Natural killer cell treated with Interleukin-12 subunit alpha and Interleukin-12 subunit beta and Interleukin-15 and Interleukin-18, amount 100 ng/mL, for 72 hours (primary cell): ENCODE data around the gene KDSR. TPM values are rescaled to one million over a fixed set of nuclear protein-coding genes. Genes with fewer than 3 reads are reported as not detected.

ENCODE experiments used
- ATAC-seq, 2 donors: fragments of 150-1000 bp; cut with Tn5 transposase in 1 of 2; sonication (Bioruptor Pico), chemical (Tn5 transposase) in 1 of 2; 2 replicates each; pipeline ENCODE4 v1.10.0; 2021
- DNase-seq: peaks from one replicate; pipeline ENCODE4 v3.0.0; 2022; ENCODE audit warnings: low spot score
- H3K27ac Mint-ChIP-seq, 2 donors: 1 replicate in 1 of 2; 2 replicates in 1 of 2; pipeline ENCODE4 v1.8.0; 2022; ENCODE audit warnings: mixed read lengths in 2 of 2, mild to moderate bottlenecking in 1 of 2, moderate library complexity in 1 of 2
- H3K27me3 Mint-ChIP-seq, 2 donors: 1 replicate in 1 of 2; 2 replicates in 1 of 2; pipeline ENCODE4 v1.8.0; 2022; ENCODE audit warnings: mixed read lengths in 2 of 2
- H3K36me3 Mint-ChIP-seq: one replicate; pipeline ENCODE4 v1.8.0; 2022; ENCODE audit warnings: mixed read lengths
- H3K4me1 Mint-ChIP-seq, 2 donors: 1 replicate in 1 of 2; 2 replicates in 1 of 2; pipeline ENCODE4 v1.8.0; 2022; ENCODE audit warnings: low read depth in 2 of 2, mixed read lengths in 2 of 2, mild to moderate bottlenecking in 1 of 2
- H3K4me3 Mint-ChIP-seq: one replicate; pipeline ENCODE4 v1.8.0; 2022; ENCODE audit warnings: mixed read lengths
- H3K9me3 Mint-ChIP-seq: 2 replicates; pipeline ENCODE4 v1.8.0; 2022; ENCODE audit warnings: mixed read lengths
- total RNA-seq, 2 donors: library from RNA; stranded (reverse); gene quantifications; one replicate each; pipeline ENCODE4 v1.2.3, GENCODE V29; 2022

The KDSR gene
- total RNA-seq, 2 donors from 2014 or later, result 21.4 to 38.5 TPM

DNA sequence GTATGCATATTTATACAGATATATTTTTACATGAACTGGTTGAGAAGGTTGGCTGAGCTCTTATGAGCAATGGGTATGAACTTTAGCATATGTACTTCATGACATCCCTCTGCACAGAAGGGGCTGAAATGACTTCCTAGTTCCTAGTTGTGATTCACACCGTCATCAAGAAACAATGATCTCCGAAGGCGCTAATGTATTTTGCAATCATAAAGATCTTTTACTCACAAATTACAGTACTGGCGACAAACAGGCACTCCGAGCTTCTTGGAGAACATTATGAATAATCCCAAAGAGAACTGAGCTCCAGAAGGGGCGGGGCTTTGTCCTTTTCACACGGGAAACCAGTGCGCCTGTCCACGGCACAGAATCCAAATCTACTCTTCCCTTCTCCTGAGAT is 65.6 kb downstream of the KDSR start:
- Mint-ChIP-seq H3K9me3 (no peaks in the 10 kb centered on the region), H3K4me1 (peaks cover 67 to 76% of the 10 kb centered on the region in 2 donors), H3K36me3 (peaks cover 9% of the 10 kb centered on the region), H3K27ac (peak overlapping the region; percentile 97 to 99), H3K4me3 (peak overlapping the region; percentile 85), H3K27me3 (no peaks in the 10 kb centered on the region)
- DNase-seq, result no peak
- ATAC-seq, result peak; percentile 64 to 83

DNA sequence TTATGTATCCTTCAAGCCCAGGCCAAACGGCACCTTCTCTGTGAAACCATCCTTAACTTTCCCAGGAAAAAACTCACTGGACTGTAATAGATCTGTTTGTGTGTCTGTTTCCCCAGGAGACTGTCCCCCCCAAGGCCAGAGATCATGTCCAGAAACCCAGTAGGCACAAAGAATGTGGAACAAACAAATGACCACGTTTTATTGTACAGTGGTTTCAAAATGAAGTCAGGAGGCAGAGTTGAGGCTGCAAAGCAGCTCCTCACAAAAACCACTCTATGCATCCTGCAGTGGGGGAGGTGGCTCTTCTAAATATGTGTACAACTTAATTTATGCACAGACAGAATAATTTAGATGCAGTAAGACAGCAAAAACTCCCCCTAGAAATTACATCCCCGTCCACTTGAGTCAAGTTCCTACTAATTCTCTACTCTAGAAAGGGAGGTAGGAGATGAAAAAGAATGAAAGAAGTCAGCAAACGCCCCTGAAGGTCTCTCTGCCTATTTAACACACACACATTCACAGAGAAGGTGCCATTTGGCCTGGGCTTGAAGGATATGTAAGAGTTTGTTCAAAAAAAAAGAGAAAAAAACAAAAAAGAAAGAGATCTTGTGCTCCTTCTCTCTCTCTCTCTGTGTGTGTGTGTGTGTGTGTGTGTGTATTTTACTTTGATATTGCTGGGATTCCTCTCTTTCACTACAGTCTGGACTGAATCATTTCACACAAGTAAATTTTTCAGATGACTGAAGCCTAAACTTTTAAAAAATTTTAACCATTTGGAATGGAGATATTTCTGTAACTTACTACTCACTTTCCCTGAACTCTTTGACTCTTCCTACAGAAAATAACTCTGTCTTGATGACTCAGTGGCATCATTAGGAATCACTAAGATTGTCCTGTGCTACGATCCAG is 66.9 kb downstream of the KDSR start:
- DNase-seq, result peak; percentile 65
- Mint-ChIP-seq H3K27ac (peak overlapping the region; percentile 97 to 99), H3K4me1 (peaks cover 68 to 76% of the 10 kb centered on the region in 2 donors), H3K36me3 (peaks cover 10% of the 10 kb centered on the region), H3K4me3 (peak overlapping the region; percentile 85), H3K27me3 (no peaks in the 10 kb centered on the region), H3K9me3 (no peaks in the 10 kb centered on the region)
- ATAC-seq, result peak; percentile 85 to 86

DNA sequence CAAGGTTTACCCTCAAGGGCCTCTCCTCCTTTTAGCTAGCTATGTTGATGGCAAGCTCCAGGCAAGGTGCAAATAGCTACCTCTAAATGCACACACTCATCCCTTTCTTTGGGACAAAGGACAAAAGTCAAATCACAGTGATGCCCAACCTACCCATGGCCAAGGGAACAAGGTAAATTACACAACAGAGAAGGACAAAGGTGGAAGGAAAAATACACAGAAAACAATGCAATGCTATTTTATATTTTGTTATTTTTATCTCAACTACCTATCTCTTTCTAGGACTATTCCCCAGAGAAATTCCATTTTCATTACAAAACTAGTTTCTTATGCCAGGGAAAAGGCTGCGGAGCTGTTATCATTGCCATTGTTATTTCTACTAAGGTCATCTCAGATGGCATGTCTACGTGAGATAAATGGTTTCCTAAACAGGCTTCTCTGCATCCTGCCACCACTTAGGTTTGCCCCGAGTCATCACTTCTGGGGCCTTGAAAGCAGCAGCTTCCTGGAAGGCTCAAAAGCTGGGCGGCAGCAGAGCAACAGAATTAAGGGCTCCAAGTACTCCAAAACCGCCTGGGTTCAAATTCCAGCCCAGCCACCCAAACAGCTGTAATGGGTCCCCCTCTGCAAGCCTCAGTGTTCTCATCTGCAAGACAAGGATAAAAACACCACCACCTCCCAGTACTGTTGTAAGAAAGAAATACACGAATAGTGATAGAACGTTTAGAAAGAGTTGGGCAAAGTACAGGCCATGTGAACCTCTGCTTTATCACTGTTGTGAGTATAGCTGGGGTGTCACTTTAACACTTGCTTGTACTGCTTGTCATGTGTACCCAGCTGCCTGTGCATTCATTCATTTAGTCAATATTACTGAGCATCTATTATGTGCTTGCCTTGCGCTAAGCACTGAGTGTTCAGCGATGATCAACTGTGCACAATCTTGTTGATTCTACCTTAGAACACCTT is 68.3 kb downstream of the KDSR start:
- DNase-seq (no peak), ATAC-seq (peak; percentile 36 to 48)
- Mint-ChIP-seq H3K27me3 (no peaks in the 10 kb centered on the region), H3K9me3 (no peaks in the 10 kb centered on the region), H3K27ac (peak overlapping the region; percentile 97 to 99), H3K4me3 (peak overlapping the region; percentile 85), H3K4me1 (peaks cover 64 to 65% of the 10 kb centered on the region in 2 donors), H3K36me3 (peaks cover 13% of the 10 kb centered on the region)

DNA sequence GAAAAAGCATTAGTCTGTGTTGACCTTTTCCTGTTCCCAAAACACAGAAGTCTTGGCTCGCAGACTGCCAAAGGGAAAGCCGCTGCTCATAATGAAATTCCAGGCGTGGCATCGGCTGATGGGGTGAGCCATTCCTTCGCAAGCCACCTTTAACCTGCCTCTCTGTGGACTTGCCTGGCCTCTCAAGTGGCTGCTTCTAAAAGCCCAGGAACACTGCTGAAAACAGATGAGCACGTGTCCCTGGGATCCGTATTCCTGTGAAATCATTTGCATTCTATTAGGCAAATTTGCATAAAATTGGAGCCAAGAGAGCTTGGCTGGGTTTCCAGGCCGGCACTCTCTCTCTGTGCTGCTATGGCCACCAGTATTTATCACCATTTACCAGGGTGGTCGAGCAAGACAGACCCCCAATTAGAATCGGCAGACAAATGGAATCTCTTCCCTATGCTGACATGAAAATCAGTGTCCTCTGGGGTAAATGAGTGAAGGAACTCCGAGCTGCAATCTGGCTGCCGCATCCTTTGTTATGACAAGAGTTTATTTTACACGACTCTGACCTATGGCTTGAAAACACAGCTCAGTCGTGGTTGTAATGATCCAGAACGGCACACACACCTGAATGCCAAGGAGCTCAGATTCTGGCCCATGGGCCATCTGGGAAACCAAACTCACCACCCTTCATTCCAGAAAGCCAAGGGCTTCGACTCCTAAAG is 69.2 kb downstream of the KDSR start:
- peak overlapping the region; percentile 85 for H3K4me3 Mint-ChIP-seq
- peaks cover 57 to 67% of the 10 kb centered on the region in 2 donors for H3K4me1 Mint-ChIP-seq
- H3K27me3 Mint-ChIP-seq, result no peaks in the 10 kb centered on the region
- H3K27ac Mint-ChIP-seq, result peak overlapping the region; percentile 97 to 99
- no peak for ATAC-seq
- peaks cover 20% of the 10 kb centered on the region for H3K36me3 Mint-ChIP-seq
- no peak for DNase-seq
- no peaks in the 10 kb centered on the region for H3K9me3 Mint-ChIP-seq

DNA sequence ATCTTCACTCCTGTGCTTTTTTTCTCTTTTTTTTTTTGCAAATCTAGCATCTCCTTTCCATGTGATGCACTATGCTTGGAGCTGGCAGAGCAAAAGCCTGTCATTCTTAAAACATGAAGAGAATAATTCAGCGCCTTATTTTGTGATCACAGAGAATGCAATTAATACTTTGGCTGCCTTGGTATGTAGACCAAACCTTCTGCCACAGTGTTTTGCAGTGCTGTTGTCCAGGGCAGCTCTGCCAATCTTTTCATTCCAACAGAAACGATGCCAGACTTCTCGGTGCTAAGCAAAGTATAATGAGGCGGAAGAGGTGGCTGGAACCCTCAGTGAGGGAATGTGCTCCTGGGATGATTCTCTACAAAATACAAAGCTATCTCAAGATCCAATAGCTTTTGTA is 73.1 kb downstream of the KDSR start:
- H3K4me3 Mint-ChIP-seq, result peak overlapping the region; percentile 48
- H3K9me3 Mint-ChIP-seq, result peaks cover 3% of the 10 kb centered on the region
- H3K27ac Mint-ChIP-seq, result no peak overlapping the region
- peaks cover 18 to 59% of the 10 kb centered on the region in 2 donors for H3K4me1 Mint-ChIP-seq
- peaks cover 30% of the 10 kb centered on the region for H3K36me3 Mint-ChIP-seq
- DNase-seq (no peak), ATAC-seq (no peak)
- H3K27me3 Mint-ChIP-seq, result no peaks in the 10 kb centered on the region

DNA sequence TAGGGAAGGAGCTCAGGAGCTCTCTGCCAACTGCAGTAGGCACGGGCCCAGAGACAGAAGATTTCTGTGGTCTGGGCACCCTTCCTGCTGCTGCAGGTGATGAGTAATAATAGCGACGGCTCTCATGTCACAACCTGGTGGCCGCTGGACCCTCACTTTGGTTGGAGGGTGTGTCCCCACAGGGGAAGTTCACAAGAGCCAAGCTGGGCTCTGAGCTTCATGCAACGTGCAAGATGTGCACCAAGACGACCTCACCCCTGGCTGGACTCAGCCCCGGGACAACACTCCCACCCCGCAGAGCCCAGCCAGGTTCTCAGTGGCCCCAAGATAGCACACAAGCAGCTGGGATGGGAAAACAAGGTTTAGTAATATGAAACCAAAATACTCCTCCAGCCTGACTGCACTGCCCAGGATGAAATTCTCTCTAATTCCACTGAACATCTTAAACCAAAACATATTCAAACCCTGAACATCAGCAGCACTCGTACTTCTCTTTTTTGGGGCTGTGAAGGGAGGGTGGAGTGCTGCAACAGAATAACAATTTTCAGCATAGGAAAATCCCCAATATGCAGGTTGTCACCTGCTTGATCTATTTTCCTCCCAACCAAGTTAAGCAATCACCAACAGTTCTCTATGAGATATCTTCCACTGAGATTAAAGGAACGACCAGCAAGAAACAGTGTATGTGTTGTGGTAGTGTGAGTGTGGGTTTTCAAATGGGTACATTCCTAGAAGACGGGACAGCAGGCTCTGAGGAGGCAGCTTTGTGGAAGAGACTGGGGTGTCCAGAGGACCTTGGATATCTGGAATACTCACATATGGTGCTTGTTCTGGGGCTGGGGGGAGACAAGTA is 73.9 kb downstream of the KDSR start:
- peak overlapping the region; percentile 63 for H3K4me3 Mint-ChIP-seq
- H3K27ac Mint-ChIP-seq, result peak overlapping the region in 1 of 2 donors; percentile 67
- peaks cover 9 to 50% of the 10 kb centered on the region in 2 donors for H3K4me1 Mint-ChIP-seq
- no peaks in the 10 kb centered on the region for H3K27me3 Mint-ChIP-seq
- ATAC-seq (peak; percentile 76 to 84), DNase-seq (peak; percentile 65)
- H3K36me3 Mint-ChIP-seq, result peaks cover 30% of the 10 kb centered on the region
- H3K9me3 Mint-ChIP-seq, result peaks cover 3% of the 10 kb centered on the region

DNA sequence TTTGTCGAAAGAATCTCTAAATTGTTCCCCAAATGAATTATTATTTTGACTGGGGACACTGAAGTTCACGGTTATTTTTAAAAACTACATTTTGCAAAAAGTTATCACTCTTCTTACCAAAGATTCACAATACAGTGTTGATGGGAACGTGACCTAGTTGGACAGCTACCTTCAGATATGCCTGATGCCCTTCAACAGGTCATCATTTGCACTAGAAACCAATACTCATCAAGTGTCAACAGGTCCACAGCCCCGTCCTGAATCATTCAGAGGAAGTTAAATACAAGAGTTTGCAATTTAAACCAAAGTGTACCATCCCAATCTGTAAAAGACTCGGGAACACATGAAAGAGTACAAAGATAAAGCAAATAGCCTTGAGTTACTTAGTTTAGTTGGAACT is 75.7 kb downstream of the KDSR start:
- Mint-ChIP-seq H3K27me3 (no peaks in the 10 kb centered on the region), H3K9me3 (peaks cover 3% of the 10 kb centered on the region), H3K4me3 (peak overlapping the region; percentile 63), H3K36me3 (peaks cover 30% of the 10 kb centered on the region), H3K27ac (no peak overlapping the region), H3K4me1 (peaks cover 7 to 51% of the 10 kb centered on the region in 2 donors)
- DNase-seq (no peak), ATAC-seq (no peak)

DNA sequence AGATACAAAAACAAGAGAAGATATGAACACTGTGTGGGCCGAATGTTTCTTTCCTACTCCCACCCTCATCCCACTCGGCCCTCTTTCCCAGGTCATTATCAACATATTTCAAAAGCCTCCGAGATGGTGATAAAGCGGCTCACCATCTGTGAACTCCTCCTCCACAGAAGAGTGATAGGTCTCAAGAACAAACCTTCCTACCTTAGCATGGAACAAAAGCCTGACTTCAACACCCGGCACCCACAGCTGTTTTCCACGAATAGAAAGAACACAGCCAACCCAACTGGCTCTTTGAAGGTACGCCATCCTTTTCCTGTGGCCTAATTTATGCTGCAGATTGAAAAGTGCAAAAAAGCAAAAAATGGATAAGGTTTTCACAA is 76.2 kb downstream of the KDSR start:
- peak overlapping the region; percentile 63 for H3K4me3 Mint-ChIP-seq
- peak; percentile 36 to 48 for ATAC-seq
- peaks cover 3% of the 10 kb centered on the region for H3K9me3 Mint-ChIP-seq
- no peak for DNase-seq
- no peak overlapping the region for H3K27ac Mint-ChIP-seq
- no peaks in the 10 kb centered on the region for H3K27me3 Mint-ChIP-seq
- H3K4me1 Mint-ChIP-seq, result peaks cover 5 to 52% of the 10 kb centered on the region in 2 donors
- H3K36me3 Mint-ChIP-seq, result peaks cover 29% of the 10 kb centered on the region

DNA sequence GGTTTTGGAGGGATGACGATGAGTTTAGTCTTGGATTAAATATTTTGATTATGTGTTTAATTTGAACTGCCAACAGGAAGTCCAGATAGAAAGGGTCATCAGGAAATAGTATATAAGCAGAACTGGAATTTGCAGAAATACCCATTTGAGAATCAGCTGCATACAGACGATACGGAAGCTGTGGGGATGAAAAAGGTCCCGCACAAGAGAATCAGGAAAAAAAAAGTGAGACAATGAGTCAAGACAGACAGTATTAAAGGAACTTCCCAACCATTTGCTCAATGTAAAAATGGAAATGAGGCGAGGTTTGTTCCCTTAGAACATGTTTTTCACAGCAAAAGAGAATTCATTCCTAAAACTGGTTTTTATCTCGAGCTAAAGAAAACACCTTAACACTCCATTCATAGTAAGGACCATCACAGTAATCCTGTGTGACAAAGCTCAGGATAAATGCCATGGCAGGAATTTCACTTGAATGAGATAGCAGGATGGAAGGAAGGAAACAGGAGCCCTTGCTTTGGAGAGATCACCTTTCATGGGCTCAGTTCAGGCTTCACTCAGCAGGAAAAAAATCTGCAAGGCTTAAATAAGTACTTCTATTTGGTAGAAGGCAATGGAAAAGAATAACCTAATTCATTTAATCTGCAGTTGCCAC is 76.7 kb downstream of the KDSR start:
- peaks cover 26% of the 10 kb centered on the region for H3K36me3 Mint-ChIP-seq
- peak overlapping the region; percentile 63 for H3K4me3 Mint-ChIP-seq
- ATAC-seq, result no peak

DNA sequence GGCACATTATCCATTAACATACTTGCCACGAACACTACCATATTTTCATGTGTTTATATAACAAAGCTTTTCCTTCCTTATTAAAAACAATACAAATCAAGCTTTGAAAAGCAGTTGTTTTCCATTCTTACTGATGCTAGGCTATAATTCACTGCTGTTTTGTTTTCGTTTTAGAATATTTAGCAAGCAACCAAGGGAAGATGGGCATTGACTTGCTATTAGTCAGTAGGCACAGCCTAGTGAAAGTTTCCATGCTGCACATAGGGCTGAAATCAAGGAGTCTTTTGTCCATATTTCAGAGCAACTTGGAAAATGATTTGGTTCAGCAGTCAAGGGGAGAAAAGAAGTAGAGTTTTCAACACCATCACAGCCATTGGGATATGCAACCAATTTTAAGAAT is 78.7 kb downstream of the KDSR start:
- no peak for DNase-seq
- no peak overlapping the region for H3K27ac Mint-ChIP-seq
- no peak overlapping the region for H3K4me3 Mint-ChIP-seq
- H3K9me3 Mint-ChIP-seq, result peaks cover 3% of the 10 kb centered on the region
- peaks cover 0 to 39% of the 10 kb centered on the region in 2 donors for H3K4me1 Mint-ChIP-seq
- peaks cover 18% of the 10 kb centered on the region for H3K36me3 Mint-ChIP-seq
- ATAC-seq, result no peak
- no peaks in the 10 kb centered on the region for H3K27me3 Mint-ChIP-seq

More for the DNA sequence above, 76.7 kb downstream of the KDSR start:
- peaks cover 3% of the 10 kb centered on the region for H3K9me3 Mint-ChIP-seq
- no peak for DNase-seq
- no peaks in the 10 kb centered on the region for H3K27me3 Mint-ChIP-seq
- H3K4me1 Mint-ChIP-seq, result peaks cover under 1 to 47% of the 10 kb centered on the region in 2 donors
- no peak overlapping the region for H3K27ac Mint-ChIP-seq

DNA sequence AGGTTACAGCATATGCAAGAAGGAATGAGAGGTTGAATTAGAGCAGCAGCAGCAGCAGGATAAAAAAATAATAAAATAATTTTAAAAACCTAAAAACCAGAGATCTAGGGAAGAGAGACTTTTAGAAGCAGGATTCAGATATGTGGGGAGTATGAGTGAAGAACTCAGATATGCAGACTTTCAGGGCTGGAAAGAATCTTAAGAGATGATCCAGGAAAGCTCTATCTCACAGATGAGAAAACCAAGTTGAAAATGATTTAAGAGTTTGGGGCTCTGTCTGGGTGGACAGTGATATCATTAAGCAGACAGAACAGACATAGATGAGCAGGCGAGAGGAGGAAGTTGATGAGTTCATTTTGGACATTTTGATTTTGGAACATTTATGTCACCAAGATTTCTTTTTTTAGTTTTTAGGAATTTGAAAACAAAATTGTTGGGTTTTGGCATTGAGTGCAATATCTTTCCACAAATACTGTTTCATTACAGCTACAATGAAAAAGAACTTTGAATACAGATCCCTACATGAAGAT is 79.2 kb downstream of the KDSR start:
- no peaks in the 10 kb centered on the region for H3K27me3 Mint-ChIP-seq
- peaks cover 15% of the 10 kb centered on the region for H3K36me3 Mint-ChIP-seq
- H3K27ac Mint-ChIP-seq, result no peak overlapping the region
- ATAC-seq (no peak), DNase-seq (no peak)
- H3K4me3 Mint-ChIP-seq, result no peak overlapping the region
- peaks cover 3% of the 10 kb centered on the region for H3K9me3 Mint-ChIP-seq
- peaks cover 0 to 34% of the 10 kb centered on the region in 2 donors for H3K4me1 Mint-ChIP-seq

DNA sequence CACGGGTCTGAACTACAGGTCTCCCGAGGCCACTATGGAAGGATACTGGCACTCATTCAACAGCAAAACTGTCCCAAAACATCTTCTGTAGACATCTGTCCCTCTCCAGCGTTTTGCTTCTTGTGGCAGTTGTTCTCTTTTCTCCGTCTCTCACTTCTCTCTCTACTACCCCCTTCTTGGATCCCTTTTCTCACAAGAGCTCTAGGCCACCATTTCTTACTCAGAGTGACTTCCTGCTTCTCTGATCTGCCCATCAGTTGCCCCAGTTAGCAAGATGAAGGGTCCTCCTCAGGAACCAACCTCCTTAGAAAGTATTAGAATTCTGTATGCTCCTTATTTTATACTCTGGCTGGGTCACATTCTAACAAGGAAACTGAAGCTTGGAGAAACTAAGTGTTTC is 80.1 kb downstream of the KDSR start:
- DNase-seq (no peak), ATAC-seq (no peak)
- Mint-ChIP-seq H3K27ac (no peak overlapping the region), H3K9me3 (no peaks in the 10 kb centered on the region), H3K4me3 (no peak overlapping the region), H3K36me3 (peaks cover 10% of the 10 kb centered on the region), H3K27me3 (no peaks in the 10 kb centered on the region), H3K4me1 (peaks cover 0 to 26% of the 10 kb centered on the region in 2 donors)
